ACC112 (cell line): ENCODE results near the gene TBC1D19.

Source experiments
- H2AFZ ChIP-seq: fragments of 200-600 bp; sonication (generic); one replicate; pipeline ENCODE4 v1.6.0; 2017; ENCODE audit warnings: antibody characterized with exemption, low read length; ENCODE audit not compliant: unreplicated experiment
- H3K27ac ChIP-seq: fragments of 200-600 bp; sonication (generic); 2 replicates; pipeline ENCODE4 v1.5.1; 2014; ENCODE audit warnings: low read depth, mild to moderate bottlenecking, antibody characterized with exemption, low read length, moderate library complexity
- H3K27me3 ChIP-seq: fragments of 200-600 bp; sonication (generic); 2 replicates; pipeline ENCODE4 v1.6.1; 2014; ENCODE audit warnings: mild to moderate bottlenecking, antibody characterized with exemption, low read length, moderate library complexity, mixed read lengths; ENCODE audit not compliant: insufficient read depth
- H3K36me3 ChIP-seq: fragments of 200-600 bp; sonication (generic); 2 replicates; pipeline ENCODE4 v1.6.1; 2016; ENCODE audit warnings: mild to moderate bottlenecking, antibody characterized with exemption, low read length, moderate library complexity, mixed read lengths; ENCODE audit not compliant: insufficient read depth
- H3K4me1 ChIP-seq: fragments of 200-600 bp; sonication (generic); one replicate; pipeline ENCODE4 v1.6.1; 2016; ENCODE audit warnings: low read length, mixed read lengths; ENCODE audit not compliant: insufficient read depth, unreplicated experiment, control insufficient read depth
- H3K4me3 ChIP-seq: fragments of 200-600 bp; sonication (generic); 2 replicates; pipeline ENCODE4 v1.5.1; 2014; ENCODE audit warnings: mild to moderate bottlenecking, low read depth, low read length
- H3K79me2 ChIP-seq: fragments of 200-600 bp; sonication (generic); one replicate; pipeline ENCODE4 v1.6.0; 2016; ENCODE audit warnings: low read length; ENCODE audit not compliant: control insufficient read depth, unreplicated experiment, insufficient read depth

The TBC1D19 gene

DNA sequence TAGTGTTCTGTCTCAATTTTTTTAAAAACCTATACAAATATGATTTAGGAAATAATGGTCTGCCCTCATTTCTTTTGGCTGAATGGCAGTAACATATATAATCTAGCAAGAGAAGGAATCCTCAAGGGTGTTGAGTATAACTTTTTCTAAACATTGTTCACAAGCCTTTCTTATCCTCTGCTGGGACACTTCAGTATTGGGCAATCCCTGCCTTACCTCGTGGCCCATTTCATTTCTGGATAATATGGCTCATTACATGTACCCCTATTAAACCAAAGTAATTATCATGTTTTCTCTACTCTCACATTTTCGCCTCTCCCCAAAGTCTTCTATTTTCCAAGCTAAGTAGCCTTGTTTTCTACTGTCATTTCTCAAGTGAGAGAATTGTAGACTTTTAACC lies 166.0 kb downstream of the TBC1D19 start:
- Histone ChIP-seq H3K27me3 (no peaks in the 10 kb centered on the region), H2AFZ (no peak overlapping the region), H3K36me3 (peaks cover 5% of the 10 kb centered on the region; the same call in 1 of the 2 replicates), H3K4me1 (no peaks in the 10 kb centered on the region), H3K27ac (no peak overlapping the region), H3K79me2 (no peaks in the 10 kb centered on the region), H3K4me3 (no peak overlapping the region)

DNA sequence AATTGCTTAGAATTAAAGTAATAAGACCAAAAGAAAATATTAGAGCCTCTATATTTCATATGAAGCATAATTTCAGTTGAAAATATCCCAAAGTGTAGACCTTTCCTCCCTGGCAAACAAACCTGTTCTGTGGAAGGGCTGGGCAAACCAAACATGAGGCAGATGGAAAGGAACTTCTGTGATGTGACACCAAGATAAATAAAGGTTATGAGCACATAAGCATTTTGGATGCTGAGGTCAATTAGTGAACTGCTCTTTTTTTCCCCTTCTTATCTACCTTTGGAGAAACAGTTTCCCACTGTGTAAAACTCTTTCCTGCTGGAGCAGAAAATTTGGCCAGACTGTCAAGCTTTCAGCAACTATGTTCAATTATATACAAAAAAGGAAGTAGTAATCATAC lies 167.1 kb downstream of the TBC1D19 start:
- Histone ChIP-seq H3K79me2 (no peaks in the 10 kb centered on the region), H3K27me3 (no peaks in the 10 kb centered on the region), H2AFZ (no peak overlapping the region), H3K4me1 (no peaks in the 10 kb centered on the region), H3K27ac (no peak overlapping the region), H3K4me3 (no peak overlapping the region), H3K36me3 (peaks cover 5% of the 10 kb centered on the region; the same call in 1 of the 2 replicates)

GRCh38 chr4:26751838-26752237 lies 168.0 kb downstream of the TBC1D19 start:
- no peaks in the 10 kb centered on the region for H3K4me1 ChIP-seq
- H3K4me3 ChIP-seq = no peak overlapping the region
- H2AFZ ChIP-seq = no peak overlapping the region
- H3K27me3 ChIP-seq = no peaks in the 10 kb centered on the region
- no peaks in the 10 kb centered on the region for H3K79me2 ChIP-seq
- H3K36me3 ChIP-seq = peaks cover 5% of the 10 kb centered on the region; the same call in 1 of the 2 replicates
- no peak overlapping the region for H3K27ac ChIP-seq

DNA sequence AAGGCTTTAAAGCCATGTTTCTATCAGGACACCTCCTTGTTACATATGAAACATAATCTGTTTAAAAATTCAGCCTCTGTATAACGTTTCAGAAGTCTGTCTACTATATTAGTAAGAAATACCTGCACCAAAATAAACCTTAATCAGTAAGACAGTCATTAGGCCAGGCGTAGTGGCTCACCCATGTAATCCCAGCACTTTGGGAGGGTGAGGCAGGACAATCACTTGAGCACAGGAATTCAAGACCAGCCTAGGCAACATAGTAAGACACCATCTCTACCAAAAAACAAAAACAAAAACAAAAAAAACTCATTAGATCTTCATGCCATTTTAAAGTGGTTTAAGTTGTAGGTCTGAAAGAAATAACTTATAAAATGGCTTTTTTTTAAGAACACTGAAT lies 169.3 kb downstream of the TBC1D19 start:
- Histone ChIP-seq H3K4me1 (no peaks in the 10 kb centered on the region), H3K27me3 (no peaks in the 10 kb centered on the region), H3K4me3 (no peak overlapping the region), H3K36me3 (peaks cover 9% of the 10 kb centered on the region; the same call in 1 of the 2 replicates), H2AFZ (no peak overlapping the region), H3K79me2 (no peaks in the 10 kb centered on the region), H3K27ac (no peak overlapping the region)

DNA sequence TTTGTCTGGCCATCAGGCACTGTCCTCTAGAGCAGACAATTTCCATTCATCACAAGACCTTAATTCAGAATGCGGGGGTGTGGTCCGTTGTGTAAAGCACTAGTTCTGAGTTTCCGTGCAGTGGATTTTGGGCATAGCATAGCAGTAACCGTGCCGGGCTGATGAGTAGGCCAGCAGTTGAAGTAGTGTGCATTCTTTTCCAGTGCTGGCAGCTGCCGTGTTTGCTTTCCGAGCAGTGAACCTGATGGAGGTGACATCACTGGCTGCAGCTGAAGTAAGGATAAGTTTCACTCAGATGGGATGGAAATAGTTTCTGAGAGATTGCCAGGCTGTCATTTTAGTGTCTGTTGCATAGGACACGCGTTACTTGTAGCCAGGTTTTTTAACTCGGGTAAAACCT lies 169.7 kb downstream of the TBC1D19 start:
- Histone ChIP-seq H2AFZ (no peak overlapping the region), H3K27me3 (no peaks in the 10 kb centered on the region), H3K27ac (no peak overlapping the region), H3K4me1 (no peaks in the 10 kb centered on the region), H3K36me3 (peaks cover 10% of the 10 kb centered on the region; the same call in 1 of the 2 replicates), H3K4me3 (no peak overlapping the region), H3K79me2 (no peaks in the 10 kb centered on the region)

DNA sequence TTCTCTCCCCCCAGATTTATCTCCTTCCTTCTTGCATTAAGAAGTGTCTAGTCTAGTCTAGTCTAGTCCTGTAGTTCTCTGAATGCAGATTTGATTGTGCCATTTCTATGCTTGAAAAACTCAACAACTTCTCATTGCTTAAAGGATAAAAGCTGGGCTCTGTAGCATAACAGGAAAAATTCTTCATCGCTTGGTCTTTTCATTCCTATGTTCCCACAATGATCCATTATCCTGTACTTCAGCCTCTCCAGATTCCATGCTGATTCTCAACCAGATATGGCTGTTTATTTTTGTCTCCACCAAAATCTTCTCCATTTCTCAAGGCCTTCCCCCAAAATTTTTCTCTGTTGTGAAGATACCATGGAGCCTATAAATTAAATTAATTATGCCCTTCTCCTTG lies 173.9 kb downstream of the TBC1D19 start:
- no peak overlapping the region for H3K4me3 ChIP-seq
- no peaks in the 10 kb centered on the region for H3K79me2 ChIP-seq
- no peak overlapping the region for H2AFZ ChIP-seq
- peaks cover 15% of the 10 kb centered on the region; the same call in 1 of the 2 replicates for H3K36me3 ChIP-seq
- H3K27ac ChIP-seq = no peak overlapping the region
- no peaks in the 10 kb centered on the region for H3K27me3 ChIP-seq
- peaks cover 4% of the 10 kb centered on the region for H3K4me1 ChIP-seq

DNA sequence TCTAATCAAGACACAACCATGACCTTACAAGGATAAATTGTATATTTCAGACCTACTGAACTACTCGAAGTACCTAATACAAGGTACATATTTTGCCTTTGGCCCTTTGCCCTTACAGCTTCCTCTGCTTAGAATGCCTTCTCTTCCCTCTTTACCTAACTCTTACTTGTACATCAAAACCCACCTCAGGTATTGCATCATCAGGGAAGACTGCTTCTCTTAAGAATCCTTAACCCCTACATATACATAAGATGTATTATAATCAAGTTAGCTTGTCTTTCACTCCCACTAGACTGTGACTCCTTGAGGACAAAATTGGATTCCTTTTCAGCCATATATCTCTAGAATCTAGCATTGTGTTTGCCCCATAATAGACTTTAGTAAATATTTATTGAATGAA lies 175.0 kb downstream of the TBC1D19 start:
- Histone ChIP-seq H3K4me1 (peaks cover 4% of the 10 kb centered on the region), H3K27me3 (no peaks in the 10 kb centered on the region), H3K4me3 (no peak overlapping the region), H3K79me2 (no peaks in the 10 kb centered on the region), H2AFZ (no peak overlapping the region), H3K36me3 (peaks cover 11% of the 10 kb centered on the region; the same call in 1 of the 2 replicates), H3K27ac (no peak overlapping the region)

DNA sequence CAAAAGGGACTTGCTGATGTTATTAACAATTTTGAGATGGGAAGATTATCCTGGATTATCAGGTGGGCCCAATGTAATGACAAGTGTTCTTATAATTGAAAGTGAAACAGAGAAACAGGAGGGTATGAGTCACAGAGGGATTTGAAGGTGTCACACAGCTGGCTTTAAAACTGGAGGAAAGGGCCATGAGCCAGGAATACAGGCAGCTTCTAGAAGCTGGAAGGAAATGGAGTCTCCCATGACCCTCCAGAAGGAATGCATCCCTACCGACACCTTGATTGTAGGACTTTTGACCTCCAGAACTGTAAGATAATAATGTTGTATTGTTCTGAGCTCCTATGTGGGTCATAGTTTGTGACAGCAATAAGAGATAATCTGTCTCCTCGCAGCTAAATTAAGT lies 178.8 kb downstream of the TBC1D19 start:
- no peak overlapping the region for H3K27ac ChIP-seq
- H3K27me3 ChIP-seq = no peaks in the 10 kb centered on the region
- peaks cover 4% of the 10 kb centered on the region for H3K4me1 ChIP-seq
- H2AFZ ChIP-seq = no peak overlapping the region
- peaks cover 10% of the 10 kb centered on the region; the same call in 1 of the 2 replicates for H3K36me3 ChIP-seq
- no peak overlapping the region for H3K4me3 ChIP-seq
- no peaks in the 10 kb centered on the region for H3K79me2 ChIP-seq

DNA sequence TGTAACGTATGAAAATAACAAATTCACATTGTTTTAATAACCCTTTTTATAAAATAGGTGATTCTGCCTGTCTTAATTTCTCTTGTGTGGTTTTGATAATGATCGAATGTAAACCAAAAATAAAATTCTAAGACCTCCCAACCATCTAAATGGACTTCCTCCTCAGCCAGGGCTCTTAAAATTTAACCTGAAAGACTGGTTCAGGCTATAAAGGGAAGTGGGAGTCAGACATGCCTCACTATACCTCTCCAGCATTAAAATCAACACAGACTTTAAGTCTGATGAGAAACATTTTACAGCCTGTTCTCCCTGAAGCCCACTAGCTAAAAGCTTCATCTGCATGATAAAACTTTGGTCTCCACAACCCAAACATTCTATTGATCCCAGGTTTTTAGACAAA lies 179.2 kb downstream of the TBC1D19 start:
- H3K27me3 ChIP-seq = no peaks in the 10 kb centered on the region
- peaks cover 4% of the 10 kb centered on the region for H3K4me1 ChIP-seq
- no peak overlapping the region for H3K27ac ChIP-seq
- peaks cover 7% of the 10 kb centered on the region; the same call in 1 of the 2 replicates for H3K36me3 ChIP-seq
- H2AFZ ChIP-seq = no peak overlapping the region
- no peak overlapping the region for H3K4me3 ChIP-seq
- no peaks in the 10 kb centered on the region for H3K79me2 ChIP-seq

- no peaks in the 10 kb centered on the region for H3K79me2 ChIP-seq
- H2AFZ ChIP-seq = no peak overlapping the region
- no peaks in the 10 kb centered on the region for H3K27me3 ChIP-seq
- no peak overlapping the region for H3K27ac ChIP-seq
- peaks cover 4% of the 10 kb centered on the region for H3K4me1 ChIP-seq
- H3K36me3 ChIP-seq = 0 out of 2 replicates have a peak, but pooled peaks cover 5% of the 10 kb centered on the region
- no peak overlapping the region for H3K4me3 ChIP-seq
Measured at GRCh38 chr4:26763648-26764047, 179.8 kb downstream of the TBC1D19 start.

- H3K36me3 ChIP-seq = 0 out of 2 replicates have a peak, but pooled peaks cover 5% of the 10 kb centered on the region
- H3K27ac ChIP-seq = no peak overlapping the region
Measured at GRCh38 chr4:26764231-26764630, 180.3 kb downstream of the TBC1D19 start.

More at GRCh38 chr4:26764231-26764630, 180.3 kb downstream of the TBC1D19 start:
- Histone ChIP-seq H2AFZ (no peak overlapping the region), H3K27me3 (no peaks in the 10 kb centered on the region), H3K4me1 (peaks cover 4% of the 10 kb centered on the region), H3K4me3 (no peak overlapping the region), H3K79me2 (no peaks in the 10 kb centered on the region)
